Amniotic epithelial cell (primary cell): ENCODE measurements around the gene GFOD1.
A peak's percentile ranks its signal among the peaks of the same experiment; 100 is the strongest.

Experiments used
- DNase-seq: peaks from one replicate; pipeline ENCODE4 v3.0.0-alpha.2; 2010; ENCODE audit warnings: low read depth

GFOD1 gene

GRCh38 chr6:13423252-13423651, 64.1 kb downstream of the GFOD1 start:
- DNase-seq = no peak

GRCh38 chr6:13422681-13423221, 64.6 kb downstream of the GFOD1 start:
- no peak for DNase-seq

GRCh38 chr6:13421425-13422059, 65.9 kb downstream of the GFOD1 start:
- peak; percentile 41 for DNase-seq

- DNase-seq = no peak
These were observed 67.1 kb downstream of the GFOD1 start for GRCh38 chr6:13420269-13420668.

- DNase-seq = no peak
These were observed 67.8 kb downstream of the GFOD1 start for GRCh38 chr6:13419422-13420195.

- DNase-seq = no peak
These were observed 68.6 kb downstream of the GFOD1 start for GRCh38 chr6:13418844-13419243.

GRCh38 chr6:13417954-13418353, 69.4 kb downstream of the GFOD1 start:
- no peak for DNase-seq

GRCh38 chr6:13417431-13417830, 70.0 kb downstream of the GFOD1 start:
- DNase-seq = no peak

GRCh38 chr6:13415283-13415682, 72.1 kb downstream of the GFOD1 start:
- no peak for DNase-seq

GRCh38 chr6:13413900-13414555, 73.4 kb downstream of the GFOD1 start:
- peak; percentile 34 for DNase-seq

- peak; percentile 76 for DNase-seq
These were observed 73.9 kb downstream of the GFOD1 start for GRCh38 chr6:13413466-13413862.

- DNase-seq = no peak
These were observed 74.5 kb downstream of the GFOD1 start for GRCh38 chr6:13412639-13413465.

- DNase-seq = no peak
These were observed 75.2 kb downstream of the GFOD1 start for GRCh38 chr6:13412211-13412610.

GRCh38 chr6:13411484-13411883, 75.9 kb downstream of the GFOD1 start:
- no peak for DNase-seq

- DNase-seq = no peak
These were observed 77.4 kb downstream of the GFOD1 start for GRCh38 chr6:13409991-13410390.

GRCh38 chr6:13407709-13408695, 79.4 kb downstream of the GFOD1 start:
- DNase-seq = peak; percentile 100

- DNase-seq = no peak
These were observed 80.1 kb downstream of the GFOD1 start for GRCh38 chr6:13407368-13407708.

- DNase-seq = no peak
These were observed 80.6 kb downstream of the GFOD1 start for GRCh38 chr6:13406781-13407180.

GRCh38 chr6:13405961-13406477, 81.4 kb downstream of the GFOD1 start:
- DNase-seq = no peak

GRCh38 chr6:13404892-13405254, 82.5 kb downstream of the GFOD1 start:
- DNase-seq = no peak
